Thyroid gland (tissue), 4 donors: Measurements from ENCODE around the gene ATP6V0D1. TPM values are rescaled to one million over a fixed set of nuclear protein-coding genes. Genes with fewer than 3 reads are reported as not detected.
"Not testable (repeated sequence)": the region's sequence is repeated elsewhere in the genome, so short reads cannot be mapped to it uniquely, and the experiment has no call there.

Experiments used
- DNase-seq, 2 donors: peaks; one replicate each; pipeline ENCODE4 v3.0.0-alpha.2; 2019
- H3K27ac ChIP-seq, 3 donors: fragments of 200-600 bp; sonication (generic); 1 replicate in 2 of 3; 2 replicates in 1 of 3; pipeline ENCODE4 v1.5.1; 2016 to 2019; ENCODE audit warnings: mild to moderate bottlenecking in 1 of 3, moderate library complexity in 1 of 3
- H3K27me3 ChIP-seq: fragments of 200-600 bp; sonication (generic); one replicate; pipeline ENCODE4 v1.5.1; 2019
- H3K36me3 ChIP-seq, 2 donors: fragments of 200-600 bp; sonication (generic); one replicate each; pipeline ENCODE4 v1.5.1; 2016 to 2019
- H3K4me1 ChIP-seq, 2 donors: fragments of 200-600 bp; sonication (generic); one replicate each; pipeline ENCODE4 v1.5.1; 2017 to 2019
- H3K4me3 ChIP-seq, 3 donors: fragments of 200-600 bp; sonication (generic); replicated peaks in 1 of 3; 1 replicate in 2 of 3; 2 replicates in 1 of 3; pipeline ENCODE4 v1.5.1; 2016; ENCODE audit warnings: mild to moderate bottlenecking in 1 of 3
- H3K9me3 ChIP-seq: fragments of 200-600 bp; sonication (generic); one replicate; pipeline ENCODE4 v1.5.1; 2017
- CTCF ChIP-seq, 6 experiments: fragments of 200-600 bp in 3 of 6; fragments of 450-650 bp in 3 of 6; sonication (generic) in 3 of 6; IDR thresholded peaks; one replicate each; pipeline ENCODE4 v1.5.1; 2016 to 2019; ENCODE audit warnings: antibody characterized with exemption in 6 of 6, mild to moderate bottlenecking in 2 of 6, inconsistent platforms in 1 of 6, moderate library complexity in 1 of 6
- POLR2A ChIP-seq, 2 donors: fragments of 450-650 bp; IDR thresholded peaks; one replicate each; pipeline ENCODE4 v1.6.1; 2017; ENCODE audit warnings: antibody characterized with exemption in 2 of 2, mild to moderate bottlenecking in 2 of 2, moderate library complexity in 1 of 2
- WGBS, 2 donors: methylation state at CpG; one replicate each; pipeline ENCODE4 v1.1.5; 2017; 5-methylcytosine and 5-hydroxymethylcytosine counted together
- intact Hi-C: fragments of 100-400 bp; cut with DNase I; formaldehyde crosslinking; loops from one replicate; pipeline ENCODE4 v1.15.1; 2023
- total RNA-seq, 4 donors: library from RNA; depleted of rRNA; stranded (reverse); fragments of >200 nt; gene quantifications; one replicate each; pipeline ENCODE4 v1.2.3, GENCODE V29; 2016

ATP6V0D1 gene
- total RNA-seq, 4 donors from 2014 or later, result 110 to 238 (median 142) TPM

- TF ChIP-seq CTCF (IDR thresholded peaks at IDR 0.05) (peak; percentile 27 to 67 (median 55)), POLR2A (IDR thresholded peaks at IDR 0.05) (no peak)
- Histone ChIP-seq H3K4me1 (peaks cover 0 to 5% of the 10 kb centered on the region in 2 donors), H3K36me3 (no peaks in the 10 kb centered on the region), H3K9me3 (no peaks in the 10 kb centered on the region), H3K27me3 (no peaks in the 10 kb centered on the region), H3K27ac (no peak overlapping the region), H3K4me3 (no peak overlapping the region)
- DNase-seq, result peak; percentile 79 to 83
- intact Hi-C loops, result no loop called here
- WGBS, 2 donors, result 18 to 24% methylated on average over 8 of the region's 8 CpGs
These were observed 33.4 kb upstream of the ATP6V0D1 start for GRCh38 chr16:67514382-67514828.

DNA sequence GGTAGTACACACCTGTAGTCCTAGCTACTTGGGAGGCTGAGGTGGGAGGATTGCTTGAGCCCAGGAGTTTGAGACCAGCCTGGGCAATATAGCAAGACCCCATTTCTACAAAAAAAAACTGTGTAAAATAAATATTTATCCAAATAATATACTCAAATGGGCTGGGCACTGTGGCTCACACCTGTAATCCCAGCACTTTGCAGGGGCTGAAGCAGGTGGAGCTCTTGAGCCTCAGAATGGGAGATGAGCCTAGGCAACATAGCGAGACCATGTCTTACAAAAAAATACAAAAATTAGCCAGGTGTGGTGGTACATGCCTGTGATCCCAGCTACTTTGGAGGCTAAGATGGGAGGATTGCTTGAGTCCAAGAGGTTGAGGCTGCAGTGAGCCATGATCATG is 32.9 kb upstream of the ATP6V0D1 start:
- H3K4me3 ChIP-seq, H3K36me3 ChIP-seq, H3K9me3 ChIP-seq, H3K4me1 ChIP-seq, H3K27me3 ChIP-seq, H3K27ac ChIP-seq, DNase-seq, intact Hi-C loops: not testable (repeated sequence)
- WGBS, 2 donors, result 94% methylated on average over 1 of the region's 1 CpG

- Histone ChIP-seq H3K36me3 (no peaks in the 10 kb centered on the region), H3K27me3 (no peaks in the 10 kb centered on the region), H3K4me1 (peaks cover 0 to 6% of the 10 kb centered on the region in 2 donors), H3K4me3 (no peak overlapping the region), H3K27ac (no peak overlapping the region), H3K9me3 (no peaks in the 10 kb centered on the region)
- DNase-seq, result no peak
- WGBS, 2 donors, result 61 to 69% methylated on average over 4 of the region's 4 CpGs
- TF ChIP-seq POLR2A (IDR thresholded peaks at IDR 0.05) (no peak), CTCF (IDR thresholded peaks at IDR 0.05) (no peak)
- intact Hi-C loops, result no loop called here
These were observed 28.1 kb upstream of the ATP6V0D1 start for GRCh38 chr16:67509016-67509415.

DNA sequence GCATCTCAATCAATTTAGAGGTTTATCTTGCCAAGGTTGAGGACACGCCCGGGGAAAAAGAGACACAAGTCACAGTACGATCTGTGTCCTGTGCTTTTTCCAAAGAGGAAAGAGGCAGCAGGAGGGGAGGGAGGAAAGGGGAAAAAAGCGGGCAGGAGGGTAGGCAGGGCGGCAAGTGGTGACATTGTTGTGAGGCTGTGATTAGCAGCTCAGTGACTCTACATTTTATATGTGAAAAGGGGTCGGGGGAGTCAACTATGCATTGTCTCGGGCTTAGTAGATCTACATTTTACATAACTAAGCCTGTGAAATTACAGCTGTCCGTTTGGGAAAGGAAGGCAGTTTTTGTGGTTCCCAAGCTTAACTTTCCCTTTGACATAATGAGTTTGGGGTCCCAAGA is 25.5 kb upstream of the ATP6V0D1 start:
- H3K4me1 ChIP-seq, result peaks cover 0 to 6% of the 10 kb centered on the region in 2 donors
- H3K27me3 ChIP-seq, result no peaks in the 10 kb centered on the region
- WGBS, 2 donors, result 56 to 70% methylated on average over 8 of the region's 8 CpGs
- no peak overlapping the region for H3K27ac ChIP-seq
- DNase-seq, result no peak
- H3K4me3 ChIP-seq, result no peak overlapping the region
- TF ChIP-seq POLR2A (IDR thresholded peaks at IDR 0.05) (no peak), CTCF (IDR thresholded peaks at IDR 0.05) (no peak)
- intact Hi-C loops, result no loop called here
- no peaks in the 10 kb centered on the region for H3K9me3 ChIP-seq
- no peaks in the 10 kb centered on the region for H3K36me3 ChIP-seq

DNA sequence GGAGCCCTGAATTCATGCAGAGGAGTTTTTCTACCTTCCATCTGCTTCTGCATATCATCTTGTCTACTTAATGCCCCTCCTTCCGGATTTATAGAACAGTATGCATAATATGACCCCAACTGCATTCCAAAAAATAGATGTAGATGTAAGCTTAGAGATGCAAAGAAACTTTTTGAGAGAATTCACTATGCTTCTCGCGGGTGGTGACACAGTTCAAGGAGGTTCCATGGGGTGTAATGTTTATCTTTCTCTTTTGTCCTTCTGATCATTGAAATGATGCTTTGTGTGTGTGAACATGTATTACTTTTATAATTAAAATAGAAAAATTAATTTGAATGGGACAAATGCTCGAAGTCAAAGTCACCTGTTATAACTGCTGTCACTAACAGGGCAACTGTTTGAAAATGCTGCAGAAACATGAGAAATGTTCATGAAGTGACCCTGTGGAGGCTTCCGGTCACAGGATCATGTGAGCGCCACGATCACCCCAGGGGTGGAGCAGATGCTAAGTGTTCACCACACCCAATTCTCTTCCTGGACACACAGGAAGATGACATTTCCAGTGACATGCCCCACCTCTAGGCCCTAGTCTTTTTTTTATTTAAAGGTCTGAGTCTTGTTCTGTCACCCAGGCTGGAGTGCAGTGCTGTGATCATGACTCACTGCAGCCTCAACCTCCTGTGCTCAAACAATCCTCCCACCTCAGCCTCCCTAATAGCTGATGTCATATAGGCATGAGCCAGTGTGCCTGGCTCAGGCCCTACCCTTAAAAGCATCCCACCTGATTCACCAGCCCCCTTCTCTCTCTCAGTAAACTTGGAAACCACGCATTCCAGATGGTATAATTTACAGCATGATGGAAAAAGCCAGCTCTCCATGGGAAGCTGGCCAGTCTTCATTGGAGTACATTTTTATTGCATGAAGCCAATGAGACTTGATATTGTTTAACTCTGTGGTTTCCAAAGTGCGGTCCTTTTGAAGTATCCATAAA is 23.4 kb upstream of the ATP6V0D1 start:
- H3K27me3 ChIP-seq, result no peaks in the 10 kb centered on the region
- no peaks in the 10 kb centered on the region for H3K36me3 ChIP-seq
- TF ChIP-seq POLR2A (IDR thresholded peaks at IDR 0.05) (no peak), CTCF (IDR thresholded peaks at IDR 0.05) (no peak)
- H3K9me3 ChIP-seq, result no peaks in the 10 kb centered on the region
- H3K4me3 ChIP-seq, result no peak overlapping the region
- 73% methylated on average over 9 of the region's 9 CpGs for WGBS, 2 donors
- intact Hi-C loops, result no loop called here
- DNase-seq, result peak; percentile 29 to 33
- peak overlapping the region in 1 of 3 donors; percentile 58 for H3K27ac ChIP-seq
- peaks cover 0 to 6% of the 10 kb centered on the region in 2 donors for H3K4me1 ChIP-seq
